HEK293 (cell line): ENCODE data around the gene SLC35F3.

ENCODE experiments used
- CTCF ChIA-PET: fragments of 350-600 bp; formaldehyde crosslinking; extraction: SDS; loops from one replicate; lab custom pipeline; 2021; ENCODE audit warnings: antibody characterized with exemption; lab: Yijun Ruan, JAX
- POLR2A ChIA-PET: fragments of 300-600 bp; formaldehyde crosslinking; extraction: SDS; loops from one replicate; lab custom pipeline; 2020; ENCODE audit warnings: antibody characterized with exemption, inconsistent platforms; lab: Yijun Ruan, JAX
- H3K27ac ChIP-seq: fragments of 200-500 bp; sonication (Bioruptor generic); 2 replicates; pipeline ENCODE4 v1.5.1; 2014; ENCODE audit warnings: low read depth, low read length, control low read depth, inconsistent platforms; ENCODE audit errors: extremely low read depth
- H3K36me3 ChIP-seq, 2 experiments: fragments of 200-500 bp in 1 of 2; sonication (Bioruptor generic) in 1 of 2; 1 replicate in 1 of 2; 2 replicates in 1 of 2; pipeline ENCODE4 v1.5.1; 2014 to 2017; ENCODE audit warnings: inconsistent platforms in 2 of 2, low read length in 2 of 2; ENCODE audit not compliant: control insufficient read depth in 2 of 2, insufficient read depth in 1 of 2
- H3K4me1 ChIP-seq: fragments of 200-500 bp; sonication (Bioruptor generic); 2 replicates; pipeline ENCODE4 v1.5.1; 2014; ENCODE audit warnings: mild to moderate bottlenecking, low read length, inconsistent platforms; ENCODE audit not compliant: control insufficient read depth, insufficient read depth
- H3K4me3 ChIP-seq: 2 replicates; pipeline ENCODE4 v1.5.1; 2011; ENCODE audit warnings: low read depth, mild to moderate bottlenecking, control low read depth, low read length, moderate library complexity
- H3K9me3 ChIP-seq: fragments of 200-500 bp; sonication (Bioruptor generic); 2 replicates; pipeline ENCODE4 v1.5.1; 2014; ENCODE audit warnings: low read depth, low read length, inconsistent platforms; ENCODE audit not compliant: control insufficient read depth, insufficient read depth
- MZF1 ChIP-seq: fragments of 450-650 bp; formaldehyde crosslinking; IDR thresholded peaks from 2 replicates; pipeline ENCODE4 v1.5.1; 2017; ENCODE audit warnings: missing biosample characterization, missing genetic modification characterization, borderline replicate concordance
- ZFHX2 ChIP-seq: fragments of 450-650 bp; formaldehyde crosslinking; conservative IDR thresholded peaks from 2 replicates; pipeline ENCODE4 v1.5.1; 2016; ENCODE audit warnings: missing biosample characterization, missing genetic modification characterization
- ZNF146 ChIP-seq: fragments of 450-650 bp; formaldehyde crosslinking; IDR thresholded peaks from 2 replicates; pipeline ENCODE4 v1.5.1; 2016; ENCODE audit warnings: missing biosample characterization, missing genetic modification characterization
- ZNF274 ChIP-seq, 2 experiments: fragments of 200-500 bp in 1 of 2; fragments of 450-650 bp in 1 of 2; sonication (Bioruptor generic) in 1 of 2; formaldehyde crosslinking in 1 of 2; IDR thresholded peaks; 2 replicates each; pipeline versions ENCODE4 v1.5.1 to v1.6.1; 2014 to 2016; ENCODE audit warnings: borderline replicate concordance in 1 of 2, inconsistent platforms in 1 of 2, low read length in 1 of 2, missing biosample characterization in 1 of 2, missing genetic modification characterization in 1 of 2
- ZNF426 ChIP-seq: fragments of 450-650 bp; formaldehyde crosslinking; IDR thresholded peaks from 2 replicates; pipeline ENCODE4 v1.5.1; 2017; ENCODE audit warnings: missing biosample characterization, missing genetic modification characterization, mild to moderate bottlenecking, inconsistent platforms, moderate library complexity
- ZNF658 ChIP-seq: fragments of 450-650 bp; formaldehyde crosslinking; IDR thresholded peaks from 2 replicates; pipeline ENCODE4; 2016; ENCODE audit warnings: missing biosample characterization, missing genetic modification characterization
- ZNF677 ChIP-seq: fragments of 450-650 bp; IDR thresholded peaks from 2 replicates; pipeline ENCODE4 v1.5.0; 2018; ENCODE audit warnings: missing biosample characterization, mild to moderate bottlenecking, missing genetic modification characterization, moderate library complexity
- ZNF701 ChIP-seq: fragments of 450-650 bp; formaldehyde crosslinking; IDR thresholded peaks from 2 replicates; pipeline ENCODE4 v1.5.1; 2016; ENCODE audit warnings: missing biosample characterization, missing genetic modification characterization
- TF ChIP-seq, protein P1 (sequence below): fragments of 450-650 bp; formaldehyde crosslinking; IDR thresholded peaks from 2 replicates; pipeline ENCODE4 v1.5.1; 2016; ENCODE audit warnings: missing biosample characterization, missing genetic modification characterization
- TF ChIP-seq, protein P2 (sequence below): sonication (generic); formaldehyde crosslinking; IDR thresholded peaks from 2 replicates; pipeline ENCODE4 v1.8.1; 2022; ENCODE audit warnings: mild to moderate bottlenecking, moderate library complexity, missing genetic modification reagents
- TF ChIP-seq, protein P3 (sequence below): fragments of 450-650 bp; formaldehyde crosslinking; IDR thresholded peaks from 2 replicates; pipeline ENCODE4 v1.5.1; 2016; ENCODE audit warnings: missing biosample characterization, missing genetic modification characterization
- TF ChIP-seq, protein P4 (sequence below): fragments of 450-650 bp; formaldehyde crosslinking; IDR thresholded peaks from 2 replicates; pipeline ENCODE4 v1.5.1; 2016; ENCODE audit warnings: missing biosample characterization, missing genetic modification characterization
- TF ChIP-seq, protein P5 (sequence below): fragments of 450-650 bp; formaldehyde crosslinking; IDR thresholded peaks from 2 replicates; pipeline ENCODE4 v1.5.1; 2016; ENCODE audit warnings: missing biosample characterization, missing genetic modification characterization

SLC35F3 gene

DNA sequence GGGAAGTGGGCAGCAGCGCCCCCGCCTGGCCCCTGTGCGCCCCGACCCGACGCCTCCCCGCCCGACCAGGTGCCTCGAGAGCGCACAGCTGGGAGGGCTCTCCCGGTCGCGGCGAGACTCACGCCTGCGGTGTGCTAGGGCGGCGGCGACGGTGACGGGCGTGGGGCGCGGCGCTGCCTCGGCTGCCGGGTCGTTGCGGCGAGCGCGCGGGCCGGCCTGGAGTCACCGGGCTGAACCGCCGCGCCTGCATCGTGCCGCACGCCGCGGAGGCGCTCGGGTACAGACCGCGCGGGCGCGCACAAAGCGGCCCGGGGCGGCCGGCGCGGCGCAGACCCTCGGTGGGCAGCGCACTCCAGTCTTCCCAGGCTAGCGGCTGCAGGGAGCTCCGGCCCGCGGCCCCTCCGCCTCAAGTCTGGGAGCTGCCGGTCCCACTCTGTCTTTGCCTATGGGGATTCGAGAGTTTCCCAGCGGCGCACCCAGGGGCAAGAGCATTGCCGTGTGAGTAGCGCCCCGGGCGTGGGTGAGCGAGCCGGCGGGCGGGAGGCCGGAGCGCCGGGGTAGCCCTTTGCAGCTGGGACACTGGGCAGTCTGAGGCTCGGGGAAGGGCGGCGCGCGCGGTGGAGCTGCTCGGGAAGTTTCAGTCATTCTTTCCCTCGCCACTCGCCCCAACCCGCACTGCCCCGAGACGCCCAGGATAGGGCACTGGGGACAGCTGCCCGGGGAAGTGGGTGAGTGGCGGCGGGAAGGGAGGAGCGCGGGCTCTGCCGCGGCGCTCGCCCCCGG is at the start of gene SLC35F3 (continued):
- TF ChIP-seq, protein P1, sequence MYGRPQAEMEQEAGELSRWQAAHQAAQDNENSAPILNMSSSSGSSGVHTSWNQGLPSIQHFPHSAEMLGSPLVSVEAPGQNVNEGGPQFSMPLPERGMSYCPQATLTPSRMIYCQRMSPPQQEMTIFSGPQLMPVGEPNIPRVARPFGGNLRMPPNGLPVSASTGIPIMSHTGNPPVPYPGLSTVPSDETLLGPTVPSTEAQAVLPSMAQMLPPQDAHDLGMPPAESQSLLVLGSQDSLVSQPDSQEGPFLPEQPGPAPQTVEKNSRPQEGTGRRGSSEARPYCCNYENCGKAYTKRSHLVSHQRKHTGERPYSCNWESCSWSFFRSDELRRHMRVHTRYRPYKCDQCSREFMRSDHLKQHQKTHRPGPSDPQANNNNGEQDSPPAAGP (tag by site-specific recombination), result 0 out of 2 replicates have a peak, but pooled peaks have one; percentile 0
- TF ChIP-seq ZNF658, result no peak
- TF ChIP-seq, protein P2, sequence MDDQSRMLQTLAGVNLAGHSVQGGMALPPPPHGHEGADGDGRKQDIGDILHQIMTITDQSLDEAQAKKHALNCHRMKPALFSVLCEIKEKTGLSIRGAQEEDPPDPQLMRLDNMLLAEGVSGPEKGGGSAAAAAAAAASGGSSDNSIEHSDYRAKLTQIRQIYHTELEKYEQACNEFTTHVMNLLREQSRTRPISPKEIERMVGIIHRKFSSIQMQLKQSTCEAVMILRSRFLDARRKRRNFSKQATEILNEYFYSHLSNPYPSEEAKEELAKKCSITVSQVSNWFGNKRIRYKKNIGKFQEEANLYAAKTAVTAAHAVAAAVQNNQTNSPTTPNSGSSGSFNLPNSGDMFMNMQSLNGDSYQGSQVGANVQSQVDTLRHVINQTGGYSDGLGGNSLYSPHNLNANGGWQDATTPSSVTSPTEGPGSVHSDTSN (CRISPR knock-in tag), result peak; percentile 77
- TF ChIP-seq, all 188 proteins: peak for 19

DNA sequence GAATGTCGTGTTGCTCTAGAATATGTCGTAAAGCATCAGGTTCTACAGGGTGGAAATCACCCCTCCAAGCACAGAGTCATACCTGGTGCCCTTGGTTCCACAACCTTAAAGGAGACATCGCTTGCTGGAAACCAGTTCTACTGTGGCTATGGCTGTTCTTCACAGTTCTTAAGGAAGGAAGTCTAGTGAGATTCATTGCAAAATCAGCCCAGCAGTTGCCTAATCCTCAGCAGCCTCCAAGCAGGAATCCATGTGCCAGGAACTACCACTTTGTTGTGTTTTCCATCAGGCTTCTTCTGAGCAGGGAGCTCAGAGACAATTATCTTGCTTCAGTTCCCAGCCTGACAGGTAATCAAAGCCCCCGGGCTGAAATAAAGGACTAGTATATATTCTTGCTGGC is 45.0 kb upstream of the SLC35F3 start:
- no peaks in the 10 kb centered on the region for H3K36me3 ChIP-seq
- TF ChIP-seq ZNF426 (tag by site-specific recombination) (no peak), ZFHX2 (tag by site-specific recombination) (no peak), MZF1 (tag by site-specific recombination) (no peak)
- TF ChIP-seq, protein P3, sequence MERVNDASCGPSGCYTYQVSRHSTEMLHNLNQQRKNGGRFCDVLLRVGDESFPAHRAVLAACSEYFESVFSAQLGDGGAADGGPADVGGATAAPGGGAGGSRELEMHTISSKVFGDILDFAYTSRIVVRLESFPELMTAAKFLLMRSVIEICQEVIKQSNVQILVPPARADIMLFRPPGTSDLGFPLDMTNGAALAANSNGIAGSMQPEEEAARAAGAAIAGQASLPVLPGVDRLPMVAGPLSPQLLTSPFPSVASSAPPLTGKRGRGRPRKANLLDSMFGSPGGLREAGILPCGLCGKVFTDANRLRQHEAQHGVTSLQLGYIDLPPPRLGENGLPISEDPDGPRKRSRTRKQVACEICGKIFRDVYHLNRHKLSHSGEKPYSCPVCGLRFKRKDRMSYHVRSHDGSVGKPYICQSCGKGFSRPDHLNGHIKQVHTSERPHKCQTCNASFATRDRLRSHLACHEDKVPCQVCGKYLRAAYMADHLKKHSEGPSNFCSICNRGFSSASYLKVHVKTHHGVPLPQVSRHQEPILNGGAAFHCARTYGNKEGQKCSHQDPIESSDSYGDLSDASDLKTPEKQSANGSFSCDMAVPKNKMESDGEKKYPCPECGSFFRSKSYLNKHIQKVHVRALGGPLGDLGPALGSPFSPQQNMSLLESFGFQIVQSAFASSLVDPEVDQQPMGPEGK (tag by site-specific recombination), result no peak
- TF ChIP-seq, protein P4, sequence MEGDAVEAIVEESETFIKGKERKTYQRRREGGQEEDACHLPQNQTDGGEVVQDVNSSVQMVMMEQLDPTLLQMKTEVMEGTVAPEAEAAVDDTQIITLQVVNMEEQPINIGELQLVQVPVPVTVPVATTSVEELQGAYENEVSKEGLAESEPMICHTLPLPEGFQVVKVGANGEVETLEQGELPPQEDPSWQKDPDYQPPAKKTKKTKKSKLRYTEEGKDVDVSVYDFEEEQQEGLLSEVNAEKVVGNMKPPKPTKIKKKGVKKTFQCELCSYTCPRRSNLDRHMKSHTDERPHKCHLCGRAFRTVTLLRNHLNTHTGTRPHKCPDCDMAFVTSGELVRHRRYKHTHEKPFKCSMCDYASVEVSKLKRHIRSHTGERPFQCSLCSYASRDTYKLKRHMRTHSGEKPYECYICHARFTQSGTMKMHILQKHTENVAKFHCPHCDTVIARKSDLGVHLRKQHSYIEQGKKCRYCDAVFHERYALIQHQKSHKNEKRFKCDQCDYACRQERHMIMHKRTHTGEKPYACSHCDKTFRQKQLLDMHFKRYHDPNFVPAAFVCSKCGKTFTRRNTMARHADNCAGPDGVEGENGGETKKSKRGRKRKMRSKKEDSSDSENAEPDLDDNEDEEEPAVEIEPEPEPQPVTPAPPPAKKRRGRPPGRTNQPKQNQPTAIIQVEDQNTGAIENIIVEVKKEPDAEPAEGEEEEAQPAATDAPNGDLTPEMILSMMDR, result no peak
- POLR2A ChIA-PET, result no interaction called here
- CTCF ChIA-PET, result no interaction called here
- H3K4me1 ChIP-seq, result no peaks in the 10 kb centered on the region
- H3K27ac ChIP-seq, result no peak overlapping the region
- H3K9me3 ChIP-seq, result no peaks in the 10 kb centered on the region
- H3K4me3 ChIP-seq, result no peak overlapping the region

DNA sequence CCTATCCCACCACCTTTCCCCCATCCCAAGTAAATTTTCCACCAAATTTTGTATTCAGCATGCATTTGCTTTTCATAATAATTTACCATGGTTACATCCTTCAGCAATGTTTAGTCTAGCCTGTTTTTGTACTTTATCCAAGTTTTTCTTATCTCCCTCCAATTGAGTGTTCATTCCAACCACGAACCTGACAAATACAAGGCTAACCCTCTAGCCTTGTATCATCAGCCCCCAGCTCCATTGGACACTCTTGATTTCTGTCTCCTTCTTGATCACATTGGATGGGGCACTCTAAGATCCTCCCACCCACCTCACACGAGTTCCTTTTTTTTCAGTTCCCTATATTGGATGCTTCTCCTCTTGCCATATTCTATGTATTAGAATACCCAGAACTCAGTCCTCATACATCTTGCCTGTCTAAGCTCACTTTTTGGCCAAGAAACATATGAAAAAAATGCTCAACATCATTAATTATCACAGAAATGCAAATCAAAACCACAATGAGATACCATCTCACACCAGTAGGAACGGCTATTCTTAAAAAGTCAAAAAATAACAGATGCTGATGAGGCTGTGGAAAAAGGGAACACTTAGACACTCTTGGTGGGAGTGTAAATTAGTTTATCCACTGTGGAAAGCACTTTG is 40.5 kb upstream of the SLC35F3 start:
- POLR2A ChIA-PET, result no interaction called here
- H3K4me3 ChIP-seq, result no peak overlapping the region
- TF ChIP-seq ZNF274 (IDR thresholded peaks at IDR 0.05; ENCODE audit: low read length) (no peak), ZNF274 (tag by site-specific recombination; IDR thresholded peaks at IDR 0.05; ENCODE audit: borderline replicate concordance) (no peak), ZNF701 (tag by site-specific recombination) (no peak)
- no peaks in the 10 kb centered on the region for H3K36me3 ChIP-seq
- CTCF ChIA-PET, result no interaction called here
- H3K4me1 ChIP-seq, result no peaks in the 10 kb centered on the region
- H3K9me3 ChIP-seq, result no peaks in the 10 kb centered on the region
- H3K27ac ChIP-seq, result no peak overlapping the region

DNA sequence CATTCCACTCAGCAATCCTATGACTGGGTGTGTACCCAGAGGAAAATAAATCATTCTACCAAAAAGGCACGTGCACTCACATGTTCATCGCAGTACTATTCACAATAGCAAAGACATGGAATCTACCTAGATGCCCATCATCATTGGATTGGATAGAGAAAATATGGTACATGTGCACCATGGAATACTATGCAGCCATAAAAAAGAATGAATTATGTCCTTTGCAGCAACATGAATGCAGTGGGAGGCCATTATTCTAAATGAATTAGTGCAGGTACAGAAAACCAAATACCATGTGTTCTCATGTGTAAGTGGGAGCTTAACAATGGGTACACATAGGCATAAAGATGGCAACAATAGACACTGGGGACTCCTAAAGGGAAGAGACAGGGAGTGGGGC is 39.9 kb upstream of the SLC35F3 start:
- ChIA-PET POLR2A (no interaction called here), CTCF (no interaction called here)
- TF ChIP-seq, protein P5, sequence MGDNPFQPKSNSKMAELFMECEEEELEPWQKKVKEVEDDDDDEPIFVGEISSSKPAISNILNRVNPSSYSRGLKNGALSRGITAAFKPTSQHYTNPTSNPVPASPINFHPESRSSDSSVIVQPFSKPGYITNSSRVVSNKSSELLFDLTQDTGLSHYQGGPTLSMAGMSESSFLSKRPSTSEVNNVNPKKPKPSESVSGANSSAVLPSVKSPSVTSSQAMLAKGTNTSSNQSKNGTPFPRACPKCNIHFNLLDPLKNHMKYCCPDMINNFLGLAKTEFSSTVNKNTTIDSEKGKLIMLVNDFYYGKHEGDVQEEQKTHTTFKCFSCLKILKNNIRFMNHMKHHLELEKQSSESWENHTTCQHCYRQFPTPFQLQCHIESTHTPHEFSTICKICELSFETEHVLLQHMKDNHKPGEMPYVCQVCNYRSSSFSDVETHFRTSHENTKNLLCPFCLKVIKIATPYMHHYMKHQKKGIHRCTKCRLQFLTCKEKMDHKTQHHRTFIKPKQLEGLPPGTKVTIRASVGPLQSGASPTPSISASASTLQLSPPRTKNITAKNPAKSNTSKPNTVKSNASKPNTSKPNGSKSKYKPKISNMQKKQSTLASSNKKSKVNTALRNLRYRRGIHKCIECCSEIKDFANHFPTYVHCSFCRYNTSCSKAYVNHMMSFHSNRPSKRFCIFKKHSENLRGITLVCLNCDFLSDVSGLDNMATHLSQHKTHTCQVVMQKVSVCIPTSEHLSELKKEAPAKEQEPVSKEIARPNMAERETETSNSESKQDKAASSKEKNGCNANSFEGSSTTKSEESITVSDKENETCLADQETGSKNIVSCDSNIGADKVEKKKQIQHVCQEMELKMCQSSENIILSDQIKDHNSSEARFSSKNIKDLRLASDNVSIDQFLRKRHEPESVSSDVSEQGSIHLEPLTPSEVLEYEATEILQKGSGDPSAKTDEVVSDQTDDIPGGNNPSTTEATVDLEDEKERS (tag by site-specific recombination), result peak; percentile 77; the same call in 1 of the 2 replicates
- TF ChIP-seq ZNF146 (tag by site-specific recombination) (peak; percentile 79; the same call in 1 of the 2 replicates), ZNF677 (no peak)

More for the DNA sequence above, 39.9 kb upstream of the SLC35F3 start:
- H3K27ac ChIP-seq, result no peak overlapping the region
- H3K4me3 ChIP-seq, result no peak overlapping the region
- no peaks in the 10 kb centered on the region for H3K36me3 ChIP-seq
- H3K9me3 ChIP-seq, result no peaks in the 10 kb centered on the region
- H3K4me1 ChIP-seq, result no peaks in the 10 kb centered on the region
